Neural progenitor cell (in vitro differentiated cells): ENCODE results near the gene MED27.

Source experiments
- EZH2 ChIP-seq: fragments of 200-600 bp; sonication (generic); IDR thresholded peaks from 2 replicates; pipeline ENCODE4 v1.6.1; 2017; ENCODE audit warnings: antibody characterized with exemption, mild to moderate bottlenecking, moderate library complexity
- EZH2phosphoT487 ChIP-seq: fragments of 200-600 bp; sonication (generic); IDR thresholded peaks from 2 replicates; pipeline ENCODE4 v1.6.1; 2017; ENCODE audit warnings: antibody characterized with exemption
- TF ChIP-seq, protein P1 (sequence below): fragments of 200-600 bp; sonication (generic); IDR thresholded peaks from 2 replicates; pipeline ENCODE4 v1.5.1; 2017; ENCODE audit warnings: antibody characterized with exemption, mild to moderate bottlenecking

GRCh38 chr9:131810351-131811170 lies 269.1 kb downstream of the MED27 start:
- TF ChIP-seq, protein P1, sequence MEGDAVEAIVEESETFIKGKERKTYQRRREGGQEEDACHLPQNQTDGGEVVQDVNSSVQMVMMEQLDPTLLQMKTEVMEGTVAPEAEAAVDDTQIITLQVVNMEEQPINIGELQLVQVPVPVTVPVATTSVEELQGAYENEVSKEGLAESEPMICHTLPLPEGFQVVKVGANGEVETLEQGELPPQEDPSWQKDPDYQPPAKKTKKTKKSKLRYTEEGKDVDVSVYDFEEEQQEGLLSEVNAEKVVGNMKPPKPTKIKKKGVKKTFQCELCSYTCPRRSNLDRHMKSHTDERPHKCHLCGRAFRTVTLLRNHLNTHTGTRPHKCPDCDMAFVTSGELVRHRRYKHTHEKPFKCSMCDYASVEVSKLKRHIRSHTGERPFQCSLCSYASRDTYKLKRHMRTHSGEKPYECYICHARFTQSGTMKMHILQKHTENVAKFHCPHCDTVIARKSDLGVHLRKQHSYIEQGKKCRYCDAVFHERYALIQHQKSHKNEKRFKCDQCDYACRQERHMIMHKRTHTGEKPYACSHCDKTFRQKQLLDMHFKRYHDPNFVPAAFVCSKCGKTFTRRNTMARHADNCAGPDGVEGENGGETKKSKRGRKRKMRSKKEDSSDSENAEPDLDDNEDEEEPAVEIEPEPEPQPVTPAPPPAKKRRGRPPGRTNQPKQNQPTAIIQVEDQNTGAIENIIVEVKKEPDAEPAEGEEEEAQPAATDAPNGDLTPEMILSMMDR: no peak
- TF ChIP-seq EZH2 (no peak), EZH2phosphoT487 (no peak)
